ENCODE results near the gene NPL. TPM values are rescaled to one million over a fixed set of nuclear protein-coding genes. Genes with fewer than 3 reads are reported as not detected.

Gene NPL
- total and polyA plus RNA-seq, 9 of the 15 experiments (the other 6 are each of a cell fraction or from before 2014, with no cell fraction given): 9.9 to 22.3 (median 14.2) TPM

DNA sequence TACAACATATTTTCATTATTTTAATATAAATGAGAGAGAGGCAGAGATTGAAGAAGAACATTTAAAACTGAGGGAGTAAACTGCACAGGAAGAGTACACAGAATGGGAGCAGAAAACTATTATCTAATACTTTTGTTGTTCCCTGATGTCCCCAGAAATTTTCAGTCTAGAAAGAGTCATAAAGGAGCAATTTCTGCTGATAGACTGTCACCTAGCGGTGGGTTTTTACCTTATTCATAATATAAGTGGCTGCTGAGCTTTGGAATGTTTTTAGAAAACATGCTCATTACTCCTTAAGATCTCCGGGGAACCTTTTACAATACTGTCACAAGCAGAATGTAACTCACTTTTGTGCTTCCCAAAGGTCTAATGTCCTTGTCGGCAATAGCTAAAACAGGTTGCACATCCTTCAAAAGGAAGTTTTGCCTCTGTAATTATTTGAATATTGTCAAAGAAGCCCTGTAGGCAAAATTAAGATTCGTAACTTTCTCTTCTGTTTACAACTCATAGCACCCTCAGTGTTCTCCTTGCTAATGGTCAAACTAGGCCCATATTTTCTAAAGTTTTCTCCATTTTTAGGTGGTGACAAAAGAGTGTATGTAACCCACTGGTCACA, 4.9 kb upstream of the NPL start (continued):
- TF ChIP-seq DIDO1 (tag; IDR thresholded peaks at IDR 0.05; ENCODE audit: low read depth) (no peak), ARHGAP35 (IDR thresholded peaks at IDR 0.05; ENCODE audit: partially characterized antibody) (peak; percentile 9)

DNA sequence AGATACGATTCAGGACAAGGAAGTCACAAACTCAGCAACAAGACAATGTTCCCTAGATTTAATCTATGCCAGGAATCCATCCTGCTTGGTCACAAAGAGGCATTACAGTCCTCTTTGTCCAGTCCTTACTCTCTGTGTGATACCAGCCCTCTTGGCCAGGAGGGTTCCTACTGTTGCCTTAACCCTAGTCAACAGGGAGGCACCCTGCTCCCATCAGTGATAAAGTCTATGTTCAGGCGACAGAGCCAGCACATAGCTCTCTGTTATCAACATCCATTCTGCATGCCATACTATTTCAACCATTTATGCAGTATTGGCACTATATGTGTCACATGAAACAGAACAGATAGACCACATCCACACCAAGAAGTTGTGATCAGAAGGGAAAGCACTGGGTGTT, 4.4 kb upstream of the NPL start:
- in situ Hi-C loops (cut with MboI) (loop anchor here (5.0 to 10.0 kb wide), 3 partner anchors 188 to 700 kb away; no protein-coding TSS in a partner anchor), intact Hi-C loops (cut with micrococcal nuclease) (no loop called here)
- TF ChIP-seq, protein P1, sequence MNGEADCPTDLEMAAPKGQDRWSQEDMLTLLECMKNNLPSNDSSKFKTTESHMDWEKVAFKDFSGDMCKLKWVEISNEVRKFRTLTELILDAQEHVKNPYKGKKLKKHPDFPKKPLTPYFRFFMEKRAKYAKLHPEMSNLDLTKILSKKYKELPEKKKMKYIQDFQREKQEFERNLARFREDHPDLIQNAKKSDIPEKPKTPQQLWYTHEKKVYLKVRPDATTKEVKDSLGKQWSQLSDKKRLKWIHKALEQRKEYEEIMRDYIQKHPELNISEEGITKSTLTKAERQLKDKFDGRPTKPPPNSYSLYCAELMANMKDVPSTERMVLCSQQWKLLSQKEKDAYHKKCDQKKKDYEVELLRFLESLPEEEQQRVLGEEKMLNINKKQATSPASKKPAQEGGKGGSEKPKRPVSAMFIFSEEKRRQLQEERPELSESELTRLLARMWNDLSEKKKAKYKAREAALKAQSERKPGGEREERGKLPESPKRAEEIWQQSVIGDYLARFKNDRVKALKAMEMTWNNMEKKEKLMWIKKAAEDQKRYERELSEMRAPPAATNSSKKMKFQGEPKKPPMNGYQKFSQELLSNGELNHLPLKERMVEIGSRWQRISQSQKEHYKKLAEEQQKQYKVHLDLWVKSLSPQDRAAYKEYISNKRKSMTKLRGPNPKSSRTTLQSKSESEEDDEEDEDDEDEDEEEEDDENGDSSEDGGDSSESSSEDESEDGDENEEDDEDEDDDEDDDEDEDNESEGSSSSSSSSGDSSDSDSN (IDR thresholded peaks at IDR 0.05; ENCODE audit: borderline replicate concordance in 1 of 2, low read depth in 2 of 2, low read length in 2 of 2): no peak
- 0 out of 4 replicates have a peak, but pooled peaks of 1 of the 2 experiments have one; percentile 3 for TF ChIP-seq RAD21 (CRISPR knock-in tag; conservative IDR thresholded peaks at IDR 0.05 in 1 of 2, IDR thresholded peaks at IDR 0.05 in 1 of 2)
- Histone ChIP-seq H3K9ac (ENCODE audit: insufficient read depth in 1 of 2, low read depth in 2 of 2, low read length in 2 of 2) (no peak overlapping the region), H3K9me3 (replicated peaks; ENCODE audit: control insufficient read depth, insufficient read depth, low read depth, low read length) (no peaks in the 10 kb centered on the region), H2AFZ (ENCODE audit: low read depth, low read length) (peak overlapping the region; percentile 56; the same call in 1 of the 2 replicates), H3K79me2 (ENCODE audit: control insufficient read depth, insufficient read depth, low read length) (no peaks in the 10 kb centered on the region), H3K4me2 (ENCODE audit: insufficient read depth, low read length) (no peak overlapping the region), H3K9me1 (ENCODE audit: control insufficient read depth, insufficient read depth, low read length) (no peaks in the 10 kb centered on the region), H3K36me3 (ENCODE audit: control insufficient read depth, insufficient read depth, low read length) (no peaks in the 10 kb centered on the region), H3K27ac (ENCODE audit: extremely low read depth, low read depth, low read length) (no peak overlapping the region), H3K4me3 (no peak overlapping the region), H3K27me3 (ENCODE audit: control insufficient read depth in 2 of 2, insufficient read depth in 2 of 2, low read length in 2 of 2) (no peaks in the 10 kb centered on the region), H4K20me1 (replicated peaks; ENCODE audit: control insufficient read depth, insufficient read depth, low read length) (no peaks in the 10 kb centered on the region; the same call in 1 of the 2 replicates), H3K4me1 (replicated peaks in 1 of 2; ENCODE audit: control insufficient read depth in 2 of 2, insufficient read depth in 2 of 2, low read length in 2 of 2) (peaks cover 11 to 23% of the 10 kb centered on the region in 2 experiments)
- ChIA-PET POLR2A (interaction anchor here (0.6 to 1.0 kb wide), 3 partner anchors 38 to 1695 kb away, joined by 3 to 4 read pairs (median 3); no protein-coding TSS in a partner anchor), CTCF (ENCODE audit: low intra/inter-chr PET ratio) (interaction anchor here (0.6 to 4.7 kb wide), 5 partner anchors 147 to 700 kb away, joined by 3 to 53 read pairs (median 14); no protein-coding TSS in a partner anchor)
- no peak for DNase-seq (ENCODE audit: extremely low read depth in 1 of 4, low spot score in 3 of 4)
- FAIRE-seq: no peak
- ATAC-seq: no peak
- BruUV-seq (replicated peaks): no TSS peak
- WGBS (ENCODE audit: insufficient coverage, low coverage, missing lambda C conversion rate): 38% methylated on average over 2 of the region's 2 CpGs

Data from K562 (cell line).